SIG-M5 (cell line): Measurements from ENCODE around the gene KYAT1.

Source experiments
- DNase-seq: peaks from one replicate; lab custom pipeline; 2025; lab: John Stamatoyannopoulos, UW

KYAT1 gene

DNA sequence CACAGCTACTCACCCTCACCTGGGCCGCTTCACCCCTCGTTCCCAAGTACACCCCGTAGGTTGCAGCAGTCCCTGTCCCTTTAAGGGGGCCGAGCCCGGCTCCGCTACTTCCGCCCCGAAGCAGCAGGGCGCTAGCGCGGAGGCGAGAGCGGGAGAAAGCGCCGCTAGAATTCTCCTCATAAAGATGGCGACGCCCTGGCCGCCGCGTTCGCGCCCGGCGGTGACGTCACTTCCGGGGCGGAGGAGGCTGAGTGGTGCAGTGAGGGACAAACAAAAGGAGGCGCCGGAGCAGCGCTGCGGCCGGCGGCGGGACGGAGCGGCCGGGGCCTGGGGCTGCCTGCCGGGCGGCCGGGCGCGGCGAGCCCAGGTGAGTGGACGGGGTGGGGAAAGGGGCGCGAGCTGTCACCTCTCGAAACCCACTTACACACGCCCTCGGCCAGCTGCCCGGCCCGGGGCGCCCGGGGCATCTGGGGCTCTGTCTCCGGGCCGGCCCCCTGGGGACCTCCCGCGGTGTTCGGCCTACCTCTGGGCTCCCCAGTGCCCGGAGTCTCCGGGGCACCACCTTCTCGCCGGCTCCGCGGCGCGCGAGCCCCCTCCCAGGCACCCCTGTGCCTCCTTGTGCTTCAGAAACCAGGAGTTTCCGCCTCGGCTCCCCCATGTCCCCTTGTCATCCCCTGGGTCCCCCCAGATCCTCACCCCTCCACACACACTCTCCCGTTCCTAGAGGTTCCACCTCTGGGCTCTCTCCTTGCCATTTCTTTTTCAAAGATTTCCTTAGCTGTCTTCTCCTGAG, at the start of gene KYAT1, which contains the start of gene LRRC8A:
Gene KYAT1 (minus strand): TSS at position 67 of the 793 bp plus-strand sequence. CDS start 36,545 bp downstream, outside the sequence.
Gene LRRC8A (plus strand): TSS at position 250 of the 793 bp plus-strand sequence. CDS start 25,032 bp downstream, outside the sequence.
- peak; percentile 55 for DNase-seq

DNA sequence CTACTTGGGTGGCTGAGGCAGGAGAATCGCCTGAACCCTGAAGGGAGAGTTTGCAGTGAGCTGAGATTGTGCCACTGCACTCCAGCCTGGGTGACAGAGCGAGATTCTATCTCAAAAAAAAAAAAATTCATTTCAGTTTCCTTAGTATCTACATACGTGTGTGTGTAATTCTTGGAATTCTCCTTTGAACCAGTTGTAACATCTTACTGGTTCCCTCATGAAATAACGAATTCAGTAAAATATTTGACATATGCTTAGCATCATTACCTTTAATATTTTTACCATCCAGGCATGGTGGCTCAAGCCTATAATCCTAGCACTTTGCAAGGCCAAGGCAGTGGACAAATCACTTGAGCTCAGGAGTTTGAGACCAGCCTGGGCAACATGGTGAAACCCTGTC, 47.8 kb upstream of the KYAT1 start:
- no peak for DNase-seq

DNA sequence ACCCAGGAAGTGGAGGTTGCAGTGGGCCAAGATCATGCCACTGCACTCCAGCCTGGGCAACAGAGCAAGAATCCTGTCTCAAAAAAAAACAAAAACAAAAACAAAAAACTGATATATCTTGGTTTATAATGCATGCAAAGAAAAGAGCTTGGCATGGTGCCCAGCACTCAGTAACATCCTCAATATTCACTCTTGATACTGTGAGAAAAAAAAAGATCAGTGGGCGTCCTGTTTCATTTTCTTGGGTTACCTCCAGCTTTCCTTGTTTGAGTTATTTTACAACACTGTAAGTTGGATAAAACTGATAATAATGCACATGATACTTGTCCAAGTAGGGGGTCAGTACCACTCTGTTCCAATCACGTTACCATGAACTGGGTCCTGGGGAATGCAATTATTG, 46.9 kb upstream of the KYAT1 start:
- no peak for DNase-seq

DNA sequence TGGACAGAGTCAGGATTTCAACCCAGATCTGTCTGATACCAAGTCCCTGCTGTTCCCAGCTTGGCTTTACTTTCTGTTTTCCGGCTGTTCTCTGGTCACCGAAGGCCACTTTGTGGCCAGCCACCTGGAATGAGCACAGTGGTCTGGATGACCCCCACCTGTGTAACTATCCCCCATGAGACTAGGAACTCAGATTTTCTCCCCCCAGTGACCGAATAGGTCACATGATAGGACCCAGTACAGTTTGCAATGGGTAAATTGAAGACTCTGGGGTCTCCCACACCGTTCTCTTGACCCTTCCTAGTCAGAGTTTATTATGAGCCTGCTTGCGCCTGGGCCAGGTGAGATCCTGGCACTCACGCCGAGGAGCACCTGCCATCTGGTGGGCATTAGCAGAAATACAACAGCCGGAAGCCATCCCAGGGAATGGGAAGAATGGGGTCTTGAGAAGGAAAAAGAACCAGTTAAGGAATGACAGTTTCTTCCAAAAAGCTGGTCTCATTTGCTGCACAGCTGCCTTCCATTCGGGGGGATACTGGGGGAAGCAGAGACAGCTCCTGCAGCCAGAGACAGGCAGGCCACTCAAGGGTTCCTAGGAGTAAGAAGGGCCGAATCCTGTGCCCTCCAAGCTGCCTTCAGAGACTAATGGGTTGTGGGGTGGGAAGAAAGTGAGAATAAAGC, 46.1 kb upstream of the KYAT1 start:
- DNase-seq, result no peak

DNA sequence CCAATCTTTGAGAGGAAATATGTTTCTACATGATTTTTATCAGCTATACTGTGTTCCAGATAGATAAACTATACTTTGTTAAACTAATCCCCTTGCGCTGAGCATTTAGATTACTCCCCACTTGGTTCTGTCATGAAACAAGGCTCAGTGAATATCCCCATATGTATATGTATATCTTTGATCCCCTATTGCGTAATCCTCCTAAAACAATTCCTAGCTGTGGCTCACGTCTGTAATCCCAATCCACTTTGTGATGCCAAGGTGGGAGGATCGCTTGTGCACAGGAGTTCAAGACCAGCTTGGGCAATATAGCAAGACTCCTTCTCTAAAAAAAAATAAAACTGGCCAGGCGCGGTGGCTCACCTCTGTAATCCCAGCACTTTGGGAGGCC, 41.7 kb upstream of the KYAT1 start:
- no peak for DNase-seq

DNA sequence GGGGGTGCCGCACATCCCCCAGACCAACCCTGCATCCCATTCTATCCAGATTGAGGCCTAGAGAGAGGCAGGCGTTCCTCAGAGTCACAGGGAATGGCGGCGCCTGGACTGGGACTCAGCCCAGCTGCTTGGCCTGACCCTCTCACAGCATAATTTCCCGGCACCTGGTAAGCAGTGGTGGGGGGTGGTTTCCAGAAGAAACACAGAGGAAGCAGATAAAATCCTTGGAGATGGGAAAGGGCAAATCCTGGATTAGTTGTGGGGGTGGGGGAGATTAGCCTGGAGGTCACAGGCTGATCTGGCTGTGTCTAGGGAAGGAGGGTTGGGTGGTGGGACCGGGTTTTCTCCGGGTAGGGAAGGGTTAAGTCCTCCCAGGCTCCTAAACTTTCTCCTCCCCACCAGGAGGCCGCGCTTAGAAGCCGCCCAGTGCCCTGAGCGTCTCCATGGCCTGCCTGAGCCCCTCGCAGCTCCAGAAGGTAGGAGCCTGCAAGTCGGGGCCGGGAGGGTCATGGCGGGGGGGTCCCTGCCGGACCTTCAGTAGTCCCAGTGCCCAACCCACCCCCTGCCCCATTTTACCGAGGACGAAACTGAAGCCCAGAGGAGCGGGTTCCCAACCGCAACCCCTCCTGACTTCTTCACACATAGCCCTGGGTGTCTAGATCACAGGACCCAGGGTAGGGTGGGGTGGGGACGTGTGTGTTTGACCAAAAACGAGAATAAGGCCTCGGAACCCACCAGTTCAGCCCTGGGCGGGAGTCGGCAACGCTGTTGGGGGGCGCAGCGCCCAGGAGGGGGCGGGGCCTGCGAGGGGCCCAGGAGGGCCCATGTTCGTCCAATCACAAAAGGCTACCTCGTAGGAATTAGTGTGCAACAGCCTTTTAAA, 40.4 kb upstream of the KYAT1 start:
- DNase-seq, result no peak

DNA sequence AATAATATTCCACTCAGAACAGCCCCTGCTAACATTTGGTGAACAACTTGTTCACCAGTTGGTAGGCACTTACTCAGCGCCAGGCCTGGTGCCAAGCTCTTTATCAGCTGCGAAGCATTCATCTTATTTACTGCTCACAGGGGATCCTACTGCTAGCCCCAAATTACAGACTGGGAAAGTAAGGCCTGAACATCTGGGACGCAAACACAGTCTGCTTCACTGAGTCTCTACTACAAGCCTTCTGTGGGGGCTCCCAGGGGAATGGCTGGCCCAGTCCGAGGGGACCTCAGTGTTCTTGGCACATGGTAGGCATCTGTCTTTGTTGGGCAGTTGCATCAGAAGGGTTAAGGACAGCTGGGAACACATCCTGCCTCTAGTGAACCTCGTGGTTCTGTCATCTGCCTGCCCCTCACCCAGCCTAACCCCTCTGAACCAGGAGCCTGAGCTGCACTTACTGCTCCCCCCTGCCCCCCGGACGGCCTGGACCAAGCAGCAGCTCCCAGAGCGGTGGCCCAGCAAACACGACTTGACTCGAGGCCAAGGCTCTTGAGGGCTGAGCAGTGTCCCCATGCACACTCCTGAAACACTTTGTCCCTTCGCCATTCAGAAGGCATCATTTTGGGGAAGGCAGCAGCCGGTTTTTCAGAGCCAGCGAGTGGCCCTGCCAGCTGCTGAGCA, 38.8 kb upstream of the KYAT1 start, which contains the start of gene PHYHD1:
Gene PHYHD1 (plus strand): TSS at position 602 of the 678 bp plus-strand sequence. CDS start 1,342 bp downstream, outside the sequence.
- no peak for DNase-seq

DNA sequence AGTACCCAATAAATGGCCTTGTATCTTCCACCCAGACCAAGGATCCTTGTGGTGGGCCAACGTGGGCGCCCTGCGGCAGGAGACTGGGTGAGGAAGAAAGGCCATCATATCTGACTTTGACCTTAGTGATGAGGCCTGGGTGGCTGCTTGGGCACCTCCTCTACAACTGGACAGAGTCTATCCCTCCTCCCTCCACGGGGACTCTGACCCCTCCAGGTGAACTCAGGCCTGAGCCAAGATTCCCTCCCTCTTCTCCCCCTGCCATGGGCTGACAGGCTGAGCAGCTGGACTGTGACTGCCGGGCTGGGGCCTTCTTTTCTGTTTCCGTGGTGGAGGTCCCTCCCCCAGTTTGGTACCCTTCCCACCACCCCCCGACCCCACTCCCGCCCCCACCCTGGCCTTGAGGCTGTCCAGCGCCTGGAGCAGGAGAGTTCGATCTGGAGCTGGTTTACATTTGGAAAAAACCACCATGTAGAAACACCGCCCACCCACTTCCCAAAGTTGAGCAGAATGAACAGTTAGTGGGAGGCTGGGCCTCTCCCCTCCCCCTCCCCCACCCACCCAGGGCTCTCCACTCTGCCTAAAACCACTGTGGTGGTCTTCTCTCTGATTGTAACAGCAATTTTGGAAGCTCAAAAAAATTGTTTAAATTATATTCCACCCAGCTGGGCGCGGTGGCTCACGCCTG, 37.8 kb upstream of the KYAT1 start:
- no peak for DNase-seq

DNA sequence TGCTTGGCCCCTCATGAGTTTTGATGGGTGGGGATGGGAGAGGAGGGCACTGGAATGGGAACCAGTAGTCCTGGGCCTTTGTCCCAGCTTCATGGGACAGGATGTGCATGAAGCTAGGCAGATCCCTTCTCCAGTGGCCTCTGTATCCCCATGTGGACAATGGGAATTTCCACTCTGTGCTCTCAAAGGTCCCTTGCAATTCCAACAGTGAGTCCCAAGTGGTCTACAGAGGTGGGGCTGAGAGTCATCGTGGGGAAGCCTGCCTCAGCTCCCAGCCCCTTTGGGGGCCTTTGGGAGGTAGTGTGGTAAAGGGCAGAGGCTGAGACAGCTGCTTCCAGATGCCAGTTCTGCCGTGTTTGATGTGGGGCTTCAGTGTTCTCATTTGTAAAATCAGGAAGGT, 37.2 kb upstream of the KYAT1 start:
- no peak for DNase-seq

DNA sequence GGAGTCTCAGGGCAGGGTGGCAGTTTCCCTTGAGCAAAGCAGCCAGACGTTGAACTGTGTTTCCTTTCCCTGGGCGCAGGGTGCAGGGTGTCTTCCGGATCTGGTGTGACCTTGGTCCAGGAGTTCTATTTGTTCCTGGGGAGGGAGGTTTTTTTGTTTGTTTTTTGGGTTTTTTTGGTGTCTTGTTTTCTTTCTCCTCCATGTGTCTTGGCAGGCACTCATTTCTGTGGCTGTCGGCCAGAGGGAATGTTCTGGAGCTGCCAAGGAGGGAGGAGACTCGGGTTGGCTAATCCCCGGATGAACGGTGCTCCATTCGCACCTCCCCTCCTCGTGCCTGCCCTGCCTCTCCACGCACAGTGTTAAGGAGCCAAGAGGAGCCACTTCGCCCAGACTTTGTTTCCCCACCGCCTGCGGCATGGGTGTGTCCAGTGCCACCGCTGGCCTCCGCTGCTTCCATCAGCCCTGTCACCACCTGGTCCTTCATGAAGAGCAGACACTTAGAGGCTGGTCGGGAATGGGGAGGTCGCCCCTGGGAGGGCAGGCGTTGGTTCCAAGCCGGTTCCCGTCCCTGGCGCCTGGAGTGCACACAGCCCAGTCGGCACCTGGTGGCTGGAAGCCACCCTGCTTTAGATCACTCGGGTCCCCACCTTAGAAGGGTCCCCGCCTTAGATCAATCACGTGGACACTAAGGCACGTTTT, 35.5 kb upstream of the KYAT1 start:
- no peak for DNase-seq

DNA sequence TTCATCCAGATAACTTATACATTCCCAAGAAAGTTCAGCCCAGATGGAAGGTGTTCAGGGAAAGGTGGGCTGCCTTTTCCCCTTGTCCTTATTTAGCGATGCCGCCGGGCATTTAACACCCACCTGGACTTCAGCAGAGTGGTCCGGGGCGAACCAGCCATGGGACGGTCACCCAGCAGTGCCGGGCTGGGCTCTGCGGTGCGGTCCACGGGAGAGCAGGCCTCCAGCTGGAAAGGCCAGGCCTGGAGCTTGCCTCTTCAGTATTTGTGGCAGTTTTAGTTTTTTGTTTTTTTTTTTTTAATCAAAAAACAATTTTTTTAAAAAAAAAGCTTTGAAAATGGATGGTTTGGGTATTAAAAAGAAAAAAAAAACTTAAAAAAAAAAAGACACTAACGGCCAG, 35.0 kb upstream of the KYAT1 start:
- DNase-seq, result no peak

DNA sequence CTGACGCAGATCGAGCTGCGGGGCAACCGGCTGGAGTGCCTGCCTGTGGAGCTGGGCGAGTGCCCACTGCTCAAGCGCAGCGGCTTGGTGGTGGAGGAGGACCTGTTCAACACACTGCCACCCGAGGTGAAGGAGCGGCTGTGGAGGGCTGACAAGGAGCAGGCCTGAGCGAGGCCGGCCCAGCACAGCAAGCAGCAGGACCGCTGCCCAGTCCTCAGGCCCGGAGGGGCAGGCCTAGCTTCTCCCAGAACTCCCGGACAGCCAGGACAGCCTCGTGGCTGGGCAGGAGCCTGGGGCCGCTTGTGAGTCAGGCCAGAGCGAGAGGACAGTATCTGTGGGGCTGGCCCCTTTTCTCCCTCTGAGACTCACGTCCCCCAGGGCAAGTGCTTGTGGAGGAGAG, 34.5 kb upstream of the KYAT1 start:
- no peak for DNase-seq

DNA sequence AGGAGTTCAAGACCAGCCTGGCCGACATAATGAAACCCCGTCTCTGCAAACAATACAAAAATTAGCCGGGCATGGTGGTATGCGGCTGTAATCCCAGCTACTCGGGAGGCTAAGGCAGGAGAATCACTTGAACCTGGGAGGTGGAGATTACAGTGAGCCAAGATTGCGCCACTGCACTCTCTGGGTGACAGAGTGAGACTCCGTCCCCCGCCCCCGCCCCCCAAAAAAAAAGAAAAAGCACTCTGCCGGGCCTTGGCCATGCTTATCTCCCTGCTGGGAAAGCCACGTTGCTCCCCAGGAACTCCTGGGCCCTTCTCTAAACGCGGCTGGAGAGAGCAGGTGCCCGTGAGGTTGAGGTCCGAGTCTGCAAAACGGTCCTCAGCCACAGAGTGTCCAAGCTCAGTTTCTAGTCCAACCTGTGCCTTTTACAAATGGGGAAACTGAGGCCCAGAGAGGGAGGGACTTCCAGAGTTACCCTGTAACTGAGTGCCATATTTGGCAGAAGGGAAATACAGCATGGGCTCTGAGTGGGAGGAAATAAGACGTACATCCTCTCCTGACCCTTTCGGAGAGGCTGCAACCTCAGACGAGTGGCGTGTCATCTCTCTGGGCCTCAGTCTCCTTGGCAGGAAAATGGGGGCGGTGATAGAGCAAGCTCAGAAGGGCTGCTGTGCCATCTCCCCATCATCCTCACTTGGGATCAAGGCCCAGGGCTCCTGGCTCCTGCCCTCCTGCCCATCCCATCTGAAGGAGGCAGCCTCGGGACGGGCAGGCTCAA, 32.4 kb upstream of the KYAT1 start:
- no peak for DNase-seq

DNA sequence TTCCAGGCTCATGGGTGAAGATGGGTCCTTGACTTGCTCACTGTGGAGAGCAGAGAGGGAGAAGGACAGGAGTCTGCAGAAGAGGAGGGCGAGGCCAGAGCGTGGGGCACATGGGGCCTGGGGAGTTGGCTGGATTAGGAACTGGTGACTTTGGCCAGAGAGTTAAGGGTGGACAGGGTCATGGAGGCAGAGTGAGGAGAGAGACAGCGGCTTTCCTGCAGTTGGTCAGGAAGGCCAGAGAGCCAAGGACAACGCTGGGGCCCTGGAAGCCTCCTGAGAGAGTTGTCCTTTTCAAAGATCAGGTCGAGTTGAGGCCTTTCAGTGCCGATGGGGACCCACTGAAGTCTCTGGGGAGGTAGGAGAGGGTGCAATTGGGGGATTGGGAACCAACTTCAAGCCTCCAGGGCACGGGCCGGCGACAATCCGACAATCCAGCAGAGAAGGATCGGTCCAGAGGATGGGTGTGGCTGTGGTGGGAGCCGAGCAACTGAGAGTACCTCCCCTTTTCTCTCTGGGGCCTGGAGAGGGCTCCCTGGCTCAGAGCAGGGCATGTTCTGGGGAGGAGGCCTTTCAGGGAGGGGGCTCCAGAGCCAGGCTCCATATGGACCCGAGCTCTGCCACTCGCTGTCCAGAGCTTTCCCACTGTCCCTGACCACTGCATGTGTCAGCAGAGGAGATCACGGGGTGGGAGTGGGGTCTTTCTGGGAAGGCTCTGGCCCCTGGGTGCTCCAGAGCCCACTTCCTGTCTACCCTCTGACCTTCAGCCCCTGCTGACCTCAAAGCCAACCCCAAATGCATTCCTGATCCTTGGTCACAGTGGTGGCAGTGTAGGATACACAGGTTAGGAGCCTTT, 31.5 kb upstream of the KYAT1 start:
- DNase-seq, result no peak

DNA sequence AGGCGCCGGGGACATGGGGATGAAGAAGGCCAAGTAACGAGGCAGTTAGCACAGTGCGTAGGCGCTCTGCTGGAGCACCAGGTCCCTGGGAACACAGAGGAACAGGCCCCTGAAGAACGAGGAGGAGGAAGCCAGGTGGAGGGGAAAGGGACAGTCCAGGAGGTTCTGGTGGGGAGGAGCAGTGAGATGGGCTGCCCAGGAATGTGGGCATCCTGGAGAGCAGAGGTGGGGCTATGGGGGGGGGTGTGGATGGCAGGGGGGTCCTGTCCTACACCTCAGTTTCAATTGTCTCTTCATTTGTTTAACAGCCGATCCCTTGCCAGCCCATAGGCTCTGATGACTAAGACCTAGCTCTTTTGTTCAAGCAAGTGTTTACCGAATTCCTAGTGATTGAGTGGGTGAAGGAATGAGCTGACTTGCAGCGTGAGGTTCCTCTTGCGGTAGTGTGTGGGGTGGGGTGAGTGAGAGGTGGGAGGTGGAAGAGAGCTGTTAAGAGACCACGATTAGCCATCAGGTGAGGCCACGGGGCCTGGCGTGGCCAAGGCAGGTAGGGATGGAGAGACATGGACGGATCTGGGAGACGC, 30.6 kb upstream of the KYAT1 start:
- no peak for DNase-seq

DNA sequence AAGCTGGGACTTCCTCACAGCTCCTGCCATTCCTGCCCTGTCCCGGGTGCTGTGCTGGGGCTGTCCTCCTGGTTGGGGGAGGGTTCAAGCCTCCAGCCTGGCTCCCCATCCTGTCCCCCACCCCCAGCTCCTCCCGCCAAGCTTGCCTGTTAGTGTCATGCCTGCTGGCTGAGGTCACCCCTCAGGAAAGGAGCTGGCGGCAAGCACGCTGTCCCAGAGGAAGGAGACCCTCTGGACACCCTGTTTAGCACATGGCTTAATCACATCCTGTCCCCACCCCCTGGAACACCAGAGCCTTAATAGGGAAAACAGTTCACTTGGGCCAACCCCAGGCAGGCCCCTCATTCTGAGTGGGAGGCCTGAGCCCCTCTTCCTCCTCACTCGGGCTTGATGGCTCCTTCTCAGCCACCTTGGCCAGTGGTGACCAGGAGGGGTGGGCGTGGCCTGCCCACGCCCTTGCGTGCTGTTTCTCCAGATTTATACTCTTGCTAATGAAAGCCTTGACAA, 29.8 kb upstream of the KYAT1 start:
- no peak for DNase-seq

DNA sequence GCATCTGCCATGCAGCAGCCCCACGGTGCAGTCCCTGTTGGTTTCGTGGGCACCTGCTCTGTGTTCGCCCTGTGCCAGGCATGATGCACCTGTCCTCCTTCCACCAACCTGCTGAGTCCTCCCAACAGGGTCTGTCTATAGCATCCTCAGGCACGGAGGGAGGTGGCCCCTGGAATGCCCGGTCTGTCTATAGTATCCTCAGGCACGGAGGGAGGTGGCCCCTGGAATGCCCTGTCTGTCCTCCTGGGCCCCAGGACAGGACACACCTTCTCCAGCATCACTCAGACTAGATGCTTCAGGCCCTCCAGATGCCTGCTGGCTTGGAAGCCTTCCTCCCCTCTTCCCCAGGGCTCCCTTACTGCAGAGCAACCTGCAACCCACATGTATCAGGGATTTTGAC, 29.2 kb upstream of the KYAT1 start:
- DNase-seq, result no peak

DNA sequence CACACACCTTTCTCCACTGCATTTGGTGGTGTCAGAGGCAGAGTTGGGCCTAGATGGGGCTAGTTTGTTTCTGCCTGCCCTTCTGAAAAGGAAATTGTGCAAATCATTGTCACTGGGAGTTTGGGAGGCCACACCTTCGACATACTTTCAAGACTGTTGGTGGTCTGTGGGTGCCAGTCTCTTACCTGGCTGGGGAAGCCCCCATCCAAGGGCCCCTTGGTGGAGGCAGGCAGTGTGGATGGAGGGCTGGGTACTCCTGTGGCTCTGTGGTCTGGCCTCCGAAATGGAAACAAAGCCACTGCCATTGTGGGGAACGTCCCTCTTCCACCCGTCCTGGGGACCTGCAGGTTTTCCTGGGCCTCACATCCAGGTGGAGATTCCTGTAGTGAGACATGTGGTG, 28.1 kb upstream of the KYAT1 start:
- DNase-seq, result no peak
